Astrocyte of the spinal cord (primary cell): ENCODE measurements around the gene THAP8.

Experiments
- DNase-seq: peaks from one replicate; pipeline ENCODE4 v3.0.0; 2011; ENCODE audit warnings: low read depth, low spot score
- H3K4me3 ChIP-seq: 2 replicates; pipeline ENCODE4 v1.5.1; 2011; ENCODE audit warnings: low read depth, mild to moderate bottlenecking, low read length, moderate library complexity
- CTCF ChIP-seq: IDR thresholded peaks from 2 replicates; pipeline ENCODE4 v1.5.1; 2012; ENCODE audit warnings: low read depth, mild to moderate bottlenecking, low read length, inconsistent platforms
- in situ Hi-C: cut with HindIII; loops from 2 replicates; pipeline ENCODE4 v1.10.0; 2017; ENCODE audit warnings: low sequenced_read_pairs

THAP8 gene

DNA sequence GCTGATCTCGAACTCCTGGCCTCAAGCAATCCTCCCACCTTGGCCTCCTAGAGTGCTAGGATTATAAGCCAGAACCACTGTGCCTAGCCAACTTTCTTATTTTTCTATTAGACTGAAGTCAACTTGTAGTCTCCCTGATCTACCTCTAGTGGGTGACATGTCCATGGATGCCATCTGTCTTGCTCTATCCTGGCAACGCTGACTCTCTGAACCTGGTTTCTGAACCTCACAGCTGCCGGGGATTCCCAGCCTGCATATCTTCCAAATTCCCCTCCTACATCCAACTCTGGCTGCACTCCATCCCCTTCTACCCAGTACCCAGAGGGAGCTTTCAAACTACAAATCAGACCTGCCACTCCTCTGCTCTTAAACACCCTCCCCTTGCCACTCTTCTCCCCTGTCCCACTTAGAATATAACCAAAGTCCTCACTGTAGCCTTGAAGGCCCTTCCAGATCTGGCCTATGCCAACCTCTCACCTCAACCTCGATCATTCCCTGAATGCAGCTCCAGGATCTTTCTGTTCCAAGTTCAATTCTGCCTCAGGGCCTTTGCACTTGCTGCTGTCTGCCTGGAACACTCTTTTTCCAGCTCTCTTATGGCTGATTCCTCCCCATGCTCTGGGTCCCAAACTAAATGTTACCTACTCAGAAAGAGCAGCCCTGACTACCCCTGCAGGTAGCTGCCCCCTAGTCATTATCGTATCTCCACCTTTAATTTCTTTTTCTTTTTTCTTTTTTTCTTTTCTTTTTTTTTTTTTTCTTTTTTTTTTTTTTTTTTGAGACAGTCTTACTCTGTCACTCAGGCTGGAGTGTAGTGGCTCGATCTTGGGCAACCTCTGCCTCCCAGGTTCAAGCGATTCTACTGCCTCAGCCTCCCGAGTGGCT lies 23.6 kb downstream of the THAP8 start:
- peak; percentile 14 for TF ChIP-seq CTCF
- in situ Hi-C loops: no loop called here
- DNase-seq: no peak
- H3K4me3 ChIP-seq: no peak overlapping the region

- H3K4me3 ChIP-seq: no peak overlapping the region
- DNase-seq: no peak
- in situ Hi-C loops: no loop called here
- TF ChIP-seq CTCF: no peak
Measured at GRCh38 chr19:36028313-36029041, 25.6 kb downstream of the THAP8 start.

GRCh38 chr19:36027696-36028095 lies 26.4 kb downstream of the THAP8 start:
- no peak for TF ChIP-seq CTCF
- no peak for DNase-seq
- H3K4me3 ChIP-seq: no peak overlapping the region
- in situ Hi-C loops: no loop called here

DNA sequence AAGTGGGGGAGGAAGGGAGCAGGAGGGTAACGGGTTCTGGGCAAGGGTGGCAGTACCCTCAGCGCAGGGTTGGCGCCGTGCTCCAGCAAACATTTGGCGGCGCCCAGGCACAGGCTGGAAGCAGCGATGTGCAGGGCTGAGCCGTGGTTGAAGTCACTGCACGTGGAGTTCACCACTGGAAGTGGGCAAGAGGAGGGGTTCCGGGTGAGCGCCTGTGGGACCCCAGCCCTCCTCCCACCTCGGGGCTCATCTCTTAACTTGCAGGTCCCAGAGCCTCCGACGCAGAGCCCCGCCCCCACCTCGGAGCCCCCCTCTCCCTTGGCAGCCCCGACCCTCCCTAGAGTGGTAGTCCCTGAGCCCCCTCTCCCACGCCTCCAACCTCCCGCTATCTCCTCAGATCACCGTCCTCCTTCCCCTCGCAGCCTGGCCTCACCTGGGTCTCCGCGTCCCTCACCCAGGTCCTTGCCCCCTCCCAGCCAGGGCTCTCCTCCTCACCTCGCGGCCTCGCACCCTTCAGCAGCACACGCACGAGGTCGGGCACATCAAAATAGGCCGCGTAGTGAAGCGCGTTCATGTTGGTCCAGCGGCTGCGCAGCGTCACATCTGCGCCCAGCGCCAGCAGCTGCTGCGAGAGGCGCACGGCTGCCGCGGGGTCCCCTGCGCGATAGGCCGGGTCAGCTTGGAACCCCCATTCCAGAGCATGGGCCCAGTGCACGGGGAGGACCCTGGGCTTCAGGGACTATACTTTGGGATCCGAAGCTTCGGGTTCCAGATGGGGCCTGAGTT lies 27.8 kb downstream of the THAP8 start:
- no peak for DNase-seq
- in situ Hi-C loops: no loop called here
- no peak overlapping the region for H3K4me3 ChIP-seq
- no peak for TF ChIP-seq CTCF

- no peak for TF ChIP-seq CTCF
- H3K4me3 ChIP-seq: no peak overlapping the region
- no peak for DNase-seq
- in situ Hi-C loops: no loop called here
Measured at GRCh38 chr19:36025541-36025940, 28.5 kb downstream of the THAP8 start.

GRCh38 chr19:36023432-36023831 lies 30.7 kb downstream of the THAP8 start:
- no peak overlapping the region for H3K4me3 ChIP-seq
- no peak for DNase-seq
- no peak for TF ChIP-seq CTCF
- in situ Hi-C loops: no loop called here
